Measurements from ENCODE around the gene PKHD1.

DNA sequence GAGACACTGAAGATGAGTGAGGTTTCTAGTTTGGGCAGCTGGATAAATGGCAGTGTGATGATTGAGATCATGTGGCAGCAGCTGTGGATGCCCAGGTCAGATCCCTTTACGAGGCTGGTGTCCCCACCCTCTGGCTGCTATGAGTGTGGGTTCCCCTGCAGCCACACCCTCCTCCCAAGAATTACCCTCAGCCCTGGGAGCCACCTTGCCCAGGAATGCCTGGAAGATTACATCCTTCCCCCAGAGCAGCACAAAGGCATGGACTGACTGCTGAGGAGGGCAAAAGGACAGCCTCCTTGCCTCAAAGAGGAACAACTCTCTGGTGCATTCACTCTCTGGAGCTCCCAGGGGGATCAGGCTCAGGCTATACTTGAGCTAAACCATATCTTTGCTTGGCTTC, 15.0 kb upstream of the PKHD1 start:
- TF ChIP-seq TEAD4 (IDR thresholded peaks at IDR 0.05; ENCODE audit: borderline replicate concordance, insufficient read depth): no peak
- TF ChIP-seq CHD2 (IDR thresholded peaks at IDR 0.05; ENCODE audit: low read length, partially characterized antibody): no peak
- no peak for TF ChIP-seq EZH2phosphoT487 (IDR thresholded peaks at IDR 0.05; ENCODE audit: borderline replicate concordance, low read depth)
- no peak for TF ChIP-seq EP300 (IDR thresholded peaks at IDR 0.05; ENCODE audit: borderline replicate concordance in 1 of 2, low read depth in 1 of 2, low read length in 1 of 2)
- TF ChIP-seq, protein P1, sequence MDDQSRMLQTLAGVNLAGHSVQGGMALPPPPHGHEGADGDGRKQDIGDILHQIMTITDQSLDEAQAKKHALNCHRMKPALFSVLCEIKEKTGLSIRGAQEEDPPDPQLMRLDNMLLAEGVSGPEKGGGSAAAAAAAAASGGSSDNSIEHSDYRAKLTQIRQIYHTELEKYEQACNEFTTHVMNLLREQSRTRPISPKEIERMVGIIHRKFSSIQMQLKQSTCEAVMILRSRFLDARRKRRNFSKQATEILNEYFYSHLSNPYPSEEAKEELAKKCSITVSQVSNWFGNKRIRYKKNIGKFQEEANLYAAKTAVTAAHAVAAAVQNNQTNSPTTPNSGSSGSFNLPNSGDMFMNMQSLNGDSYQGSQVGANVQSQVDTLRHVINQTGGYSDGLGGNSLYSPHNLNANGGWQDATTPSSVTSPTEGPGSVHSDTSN (IDR thresholded peaks at IDR 0.05): no peak
- TF ChIP-seq, protein P2, sequence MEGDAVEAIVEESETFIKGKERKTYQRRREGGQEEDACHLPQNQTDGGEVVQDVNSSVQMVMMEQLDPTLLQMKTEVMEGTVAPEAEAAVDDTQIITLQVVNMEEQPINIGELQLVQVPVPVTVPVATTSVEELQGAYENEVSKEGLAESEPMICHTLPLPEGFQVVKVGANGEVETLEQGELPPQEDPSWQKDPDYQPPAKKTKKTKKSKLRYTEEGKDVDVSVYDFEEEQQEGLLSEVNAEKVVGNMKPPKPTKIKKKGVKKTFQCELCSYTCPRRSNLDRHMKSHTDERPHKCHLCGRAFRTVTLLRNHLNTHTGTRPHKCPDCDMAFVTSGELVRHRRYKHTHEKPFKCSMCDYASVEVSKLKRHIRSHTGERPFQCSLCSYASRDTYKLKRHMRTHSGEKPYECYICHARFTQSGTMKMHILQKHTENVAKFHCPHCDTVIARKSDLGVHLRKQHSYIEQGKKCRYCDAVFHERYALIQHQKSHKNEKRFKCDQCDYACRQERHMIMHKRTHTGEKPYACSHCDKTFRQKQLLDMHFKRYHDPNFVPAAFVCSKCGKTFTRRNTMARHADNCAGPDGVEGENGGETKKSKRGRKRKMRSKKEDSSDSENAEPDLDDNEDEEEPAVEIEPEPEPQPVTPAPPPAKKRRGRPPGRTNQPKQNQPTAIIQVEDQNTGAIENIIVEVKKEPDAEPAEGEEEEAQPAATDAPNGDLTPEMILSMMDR (IDR thresholded peaks at IDR 0.05): no peak
- TF ChIP-seq TAF1 (IDR thresholded peaks at IDR 0.05; ENCODE audit: borderline replicate concordance, low read depth, low read length): no peak
- TF ChIP-seq SIN3A (IDR thresholded peaks at IDR 0.05; ENCODE audit: borderline replicate concordance, low read depth, low read length): no peak
- TF ChIP-seq TCF12 (IDR thresholded peaks at IDR 0.05): no peak
- TF ChIP-seq RXRA (IDR thresholded peaks at IDR 0.05; ENCODE audit: borderline replicate concordance, low read depth): no peak
- TF ChIP-seq GABPA (IDR thresholded peaks at IDR 0.05; ENCODE audit: low read depth): no peak
- TF ChIP-seq POLR2AphosphoS5 (IDR thresholded peaks at IDR 0.05; ENCODE audit: low read depth, low read length): no peak
- no peak for TF ChIP-seq RCOR1 (IDR thresholded peaks at IDR 0.05; ENCODE audit: low read length)

Measured in SK-N-SH (cell line).